DND-41 (cell line): Measurements from ENCODE around the gene PHACTR3.

Source experiments
- ATAC-seq: fragments of 200-7000 bp; cut with Tn5 transposase; 3 replicates; pipeline ENCODE4 v1.9.1; 2021; ENCODE audit warnings: low read depth; ENCODE audit not compliant: insufficient read depth
- DNase-seq: peaks from one replicate; pipeline ENCODE4 v3.0.0-alpha.2; 2020
- H2AFZ ChIP-seq: 2 replicates; pipeline ENCODE4 v1.6.0; 2012; ENCODE audit warnings: low read depth, low read length
- H3K27ac ChIP-seq: 2 replicates; pipeline ENCODE4 v1.5.1; 2012; ENCODE audit warnings: low read length, inconsistent platforms
- H3K27me3 ChIP-seq: fragments of 200-600 bp; sonication (generic); 2 replicates; pipeline ENCODE4 v1.6.0; 2012; ENCODE audit warnings: low read length, mild to moderate bottlenecking, inconsistent platforms; ENCODE audit not compliant: insufficient read depth, poor library complexity
- H3K36me3 ChIP-seq: 2 replicates; pipeline ENCODE4 v1.5.1; 2012; ENCODE audit warnings: low read length, inconsistent platforms; ENCODE audit not compliant: insufficient read depth
- H3K4me1 ChIP-seq: 2 replicates; pipeline ENCODE4 v1.5.1; 2012; ENCODE audit warnings: mild to moderate bottlenecking, low read length; ENCODE audit not compliant: insufficient read depth
- H3K4me2 ChIP-seq: 2 replicates; pipeline ENCODE4 v1.6.0; 2012; ENCODE audit warnings: mild to moderate bottlenecking, moderate library complexity, low read length, inconsistent platforms; ENCODE audit not compliant: insufficient read depth
- H3K4me3 ChIP-seq, 2 experiments: fragments of 200-600 bp in 1 of 2; shearing (Covaris generic) in 1 of 2; 2 replicates each; pipeline ENCODE4 v1.5.1; 2012 to 2016; ENCODE audit warnings: inconsistent platforms in 2 of 2, low read length in 2 of 2, mild to moderate bottlenecking in 2 of 2, low read depth in 1 of 2, moderate library complexity in 1 of 2
- H3K79me2 ChIP-seq: 2 replicates; pipeline ENCODE4 v1.6.0; 2012; ENCODE audit warnings: low read length, inconsistent platforms; ENCODE audit not compliant: insufficient read depth
- H3K9ac ChIP-seq: 2 replicates; pipeline ENCODE4 v1.6.0; 2012; ENCODE audit warnings: low read depth, mild to moderate bottlenecking, inconsistent platforms, low read length, moderate library complexity
- H3K9me3 ChIP-seq: 2 replicates; pipeline ENCODE4 v1.5.1; 2012; ENCODE audit warnings: low read length, moderate library complexity, mild to moderate bottlenecking, inconsistent platforms; ENCODE audit not compliant: insufficient read depth, severe bottlenecking
- H4K20me1 ChIP-seq: 2 replicates; pipeline ENCODE4 v1.6.0; 2012; ENCODE audit warnings: low read length; ENCODE audit not compliant: insufficient read depth
- CTCF ChIP-seq: IDR thresholded peaks from 2 replicates; pipeline ENCODE4 v1.5.1; 2012; ENCODE audit warnings: borderline replicate concordance, low read length, moderate library complexity, mild to moderate bottlenecking; ENCODE audit not compliant: poor library complexity, severe bottlenecking; ENCODE audit errors: extremely low read depth
- EZH2 ChIP-seq: IDR thresholded peaks from 3 replicates; pipeline ENCODE4 v1.6.1; 2012; ENCODE audit warnings: borderline replicate concordance, low read depth, mild to moderate bottlenecking, moderate library complexity, low read length, inconsistent platforms; ENCODE audit not compliant: severe bottlenecking

The PHACTR3 gene

GRCh38 chr20:59696476-59696875, 92.1 kb downstream of the PHACTR3 start:
- DNase-seq (no peak), ATAC-seq (no peak)
- Histone ChIP-seq H3K4me2 (no peak overlapping the region), H3K4me3 (no peak overlapping the region), H3K4me1 (no peaks in the 10 kb centered on the region), H3K36me3 (no peaks in the 10 kb centered on the region), H3K9me3 (no peaks in the 10 kb centered on the region), H3K9ac (no peak overlapping the region), H3K79me2 (no peaks in the 10 kb centered on the region), H3K27ac (no peak overlapping the region), H4K20me1 (no peaks in the 10 kb centered on the region), H3K27me3 (peaks cover 16% of the 10 kb centered on the region), H2AFZ (no peak overlapping the region)
- no peak for TF ChIP-seq CTCF
- no peak for TF ChIP-seq EZH2

- H2AFZ ChIP-seq: no peak overlapping the region
- DNase-seq (no peak), ATAC-seq (no peak)
- H3K4me3 ChIP-seq: no peak overlapping the region
- H3K9ac ChIP-seq: no peak overlapping the region
- no peaks in the 10 kb centered on the region for H3K4me1 ChIP-seq
- no peaks in the 10 kb centered on the region for H4K20me1 ChIP-seq
- H3K36me3 ChIP-seq: no peaks in the 10 kb centered on the region
- no peak overlapping the region for H3K4me2 ChIP-seq
- no peaks in the 10 kb centered on the region for H3K79me2 ChIP-seq
- TF ChIP-seq EZH2 (no peak), CTCF (no peak)
- H3K27me3 ChIP-seq: peaks cover 11% of the 10 kb centered on the region
- H3K9me3 ChIP-seq: no peaks in the 10 kb centered on the region
- no peak overlapping the region for H3K27ac ChIP-seq
Measured at GRCh38 chr20:59697068-59697467, 92.7 kb downstream of the PHACTR3 start.

- Histone ChIP-seq H3K79me2 (no peaks in the 10 kb centered on the region), H3K9ac (no peak overlapping the region), H3K4me1 (no peaks in the 10 kb centered on the region), H4K20me1 (no peaks in the 10 kb centered on the region), H3K27ac (no peak overlapping the region), H3K4me2 (no peak overlapping the region), H2AFZ (no peak overlapping the region), H3K27me3 (peaks cover 5% of the 10 kb centered on the region), H3K9me3 (no peaks in the 10 kb centered on the region), H3K36me3 (no peaks in the 10 kb centered on the region), H3K4me3 (no peak overlapping the region)
- ATAC-seq (no peak), DNase-seq (no peak)
- TF ChIP-seq CTCF: no peak
- TF ChIP-seq EZH2: no peak
Measured at GRCh38 chr20:59698598-59698997, 94.3 kb downstream of the PHACTR3 start.

GRCh38 chr20:59701236-59701635, 96.9 kb downstream of the PHACTR3 start:
- H3K27me3 ChIP-seq: peaks cover 9% of the 10 kb centered on the region
- no peaks in the 10 kb centered on the region for H3K4me1 ChIP-seq
- TF ChIP-seq CTCF: no peak
- no peak for TF ChIP-seq EZH2
- H4K20me1 ChIP-seq: no peaks in the 10 kb centered on the region
- no peak for ATAC-seq
- H3K9ac ChIP-seq: no peak overlapping the region
- no peak overlapping the region for H2AFZ ChIP-seq
- no peak overlapping the region for H3K4me3 ChIP-seq
- no peaks in the 10 kb centered on the region for H3K9me3 ChIP-seq
- DNase-seq: no peak
- H3K36me3 ChIP-seq: no peaks in the 10 kb centered on the region
- no peak overlapping the region for H3K4me2 ChIP-seq
- H3K27ac ChIP-seq: no peak overlapping the region
- no peaks in the 10 kb centered on the region for H3K79me2 ChIP-seq
